Measurements from ENCODE around the gene GRIA4. TPM values are rescaled to one million over a fixed set of nuclear protein-coding genes. Genes with fewer than 3 reads are reported as not detected.
"Not testable (repeated sequence)": the region's sequence is repeated elsewhere in the genome, so short reads cannot be mapped to it uniquely, and the experiment has no call there.

The GRIA4 gene
- polyA plus RNA-seq, 1 donor from 2014 or later: not detected

DNA sequence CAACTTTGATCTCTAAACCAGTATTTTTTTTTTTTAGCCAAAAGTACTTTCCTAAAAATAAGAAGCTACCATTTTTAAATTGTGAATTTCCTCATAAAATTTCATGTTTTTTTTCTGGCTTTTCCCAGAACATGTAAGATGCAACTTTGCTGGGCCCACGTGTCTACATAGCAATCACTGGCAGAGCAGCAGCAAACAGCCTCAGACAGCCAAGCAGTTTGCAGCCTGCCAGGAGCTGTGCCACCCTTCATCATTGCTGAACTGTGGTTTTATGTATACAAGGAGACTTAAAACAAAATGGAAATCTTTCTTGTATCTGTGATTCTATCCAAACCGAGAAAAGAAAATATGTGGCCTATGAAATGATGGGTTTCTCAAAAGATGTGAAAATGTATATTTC lies 110.2 kb downstream of the GRIA4 start:
- Mint-ChIP-seq H3K9me3 (no peaks in the 10 kb centered on the region), H3K36me3 (no peaks in the 10 kb centered on the region), H3K27me3 (no peaks in the 10 kb centered on the region), H3K4me3 (no peak overlapping the region), H3K27ac (no peak overlapping the region), H3K4me1 (no peaks in the 10 kb centered on the region)

DNA sequence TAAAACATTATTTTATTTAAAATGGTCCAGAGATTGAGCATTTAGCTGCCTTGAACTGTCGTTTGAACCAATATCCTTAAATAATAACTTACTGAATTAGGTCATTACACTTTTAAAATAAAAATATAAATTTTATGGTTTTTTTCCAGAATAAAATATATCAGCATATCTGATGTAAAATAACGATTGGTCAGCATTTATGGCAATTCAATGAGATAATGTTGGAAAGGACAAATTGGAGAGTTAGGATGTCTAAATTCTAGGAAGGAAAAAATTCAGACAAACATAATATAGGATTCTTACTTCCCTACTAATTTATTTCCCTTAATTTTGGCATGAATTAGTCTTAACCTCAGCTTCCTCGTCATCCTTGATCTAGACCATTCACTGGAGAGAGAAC lies 113.4 kb downstream of the GRIA4 start:
- Mint-ChIP-seq H3K36me3 (no peaks in the 10 kb centered on the region), H3K27ac (no peak overlapping the region), H3K4me3 (no peak overlapping the region), H3K9me3 (peaks cover 0 to 3% (median 0%) of the 10 kb centered on the region in 3 donors), H3K4me1 (no peaks in the 10 kb centered on the region), H3K27me3 (no peaks in the 10 kb centered on the region)

DNA sequence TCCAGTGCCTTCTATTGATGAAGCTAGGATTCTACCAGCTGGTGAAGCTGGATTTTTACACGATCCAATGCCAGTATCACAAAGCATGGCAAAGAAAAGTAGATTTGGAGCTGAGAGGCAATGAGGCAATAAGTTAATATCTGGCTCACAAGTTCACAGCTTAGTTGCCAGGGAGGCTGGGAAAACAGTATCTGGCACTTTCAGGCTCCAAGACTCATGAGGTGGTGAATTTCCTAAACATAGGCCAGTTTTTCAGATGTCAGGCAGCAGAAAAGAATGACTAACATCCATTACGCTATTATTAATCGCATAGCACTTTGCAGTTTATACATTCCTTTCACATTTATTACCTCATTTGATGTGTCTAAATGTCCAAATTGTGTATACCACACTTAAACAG lies 122.7 kb downstream of the GRIA4 start:
- H3K4me3 Mint-ChIP-seq: no peak overlapping the region
- H3K4me1 Mint-ChIP-seq: no peaks in the 10 kb centered on the region
- no peak overlapping the region for H3K27ac Mint-ChIP-seq
- H3K36me3 Mint-ChIP-seq: no peaks in the 10 kb centered on the region
- peaks cover 2% of the 10 kb centered on the region for H3K27me3 Mint-ChIP-seq
- peaks cover 0 to 5% (median 1%) of the 10 kb centered on the region in 3 donors for H3K9me3 Mint-ChIP-seq

DNA sequence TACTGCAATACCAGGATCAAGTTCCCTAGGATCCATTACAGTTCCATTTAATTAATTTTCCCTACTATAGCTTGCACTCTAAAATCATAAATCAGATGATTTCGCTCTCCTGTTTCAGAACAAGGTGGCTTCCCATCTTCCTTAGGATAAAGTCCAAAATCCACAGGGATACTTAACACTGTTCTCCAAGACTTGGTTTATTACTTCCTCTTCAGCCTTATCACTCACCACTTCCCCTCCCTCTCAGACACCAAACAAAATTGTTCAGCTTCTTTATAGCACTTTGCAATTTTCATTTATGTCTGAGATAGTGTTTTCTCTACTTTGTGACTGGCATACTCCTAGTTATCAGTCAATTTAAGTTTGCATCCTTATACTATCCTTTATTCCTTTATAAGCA lies 124.6 kb downstream of the GRIA4 start:
- H3K4me3 Mint-ChIP-seq: no peak overlapping the region
- H3K36me3 Mint-ChIP-seq: no peaks in the 10 kb centered on the region
- H3K27ac Mint-ChIP-seq: no peak overlapping the region
- H3K9me3 Mint-ChIP-seq: peaks cover 0 to 1% (median 0%) of the 10 kb centered on the region in 3 donors
- H3K4me1 Mint-ChIP-seq: no peaks in the 10 kb centered on the region
- H3K27me3 Mint-ChIP-seq: peaks cover 2% of the 10 kb centered on the region

DNA sequence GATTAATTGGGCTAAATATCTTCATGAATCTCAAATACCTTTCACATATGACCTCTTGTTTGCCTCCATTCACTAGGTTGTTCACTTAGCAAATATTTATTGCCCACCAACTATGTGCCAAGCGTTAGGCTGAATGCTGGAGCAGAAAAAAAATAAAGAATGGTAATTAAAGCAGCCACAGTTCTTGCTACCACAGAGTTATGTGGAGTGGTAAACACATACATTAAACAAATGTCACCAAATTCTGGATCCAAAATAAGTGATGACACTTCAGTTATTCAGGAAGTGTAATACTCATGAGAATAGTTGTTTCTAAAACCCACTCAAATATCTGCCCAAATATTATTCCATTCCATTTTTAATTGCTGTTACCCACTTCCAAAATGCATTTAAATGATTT lies 128.4 kb downstream of the GRIA4 start:
- H3K27me3 Mint-ChIP-seq: peaks cover 2% of the 10 kb centered on the region
- no peak overlapping the region for H3K4me3 Mint-ChIP-seq
- no peaks in the 10 kb centered on the region for H3K36me3 Mint-ChIP-seq
- no peaks in the 10 kb centered on the region for H3K4me1 Mint-ChIP-seq
- no peak overlapping the region for H3K27ac Mint-ChIP-seq
- no peaks in the 10 kb centered on the region for H3K9me3 Mint-ChIP-seq

DNA sequence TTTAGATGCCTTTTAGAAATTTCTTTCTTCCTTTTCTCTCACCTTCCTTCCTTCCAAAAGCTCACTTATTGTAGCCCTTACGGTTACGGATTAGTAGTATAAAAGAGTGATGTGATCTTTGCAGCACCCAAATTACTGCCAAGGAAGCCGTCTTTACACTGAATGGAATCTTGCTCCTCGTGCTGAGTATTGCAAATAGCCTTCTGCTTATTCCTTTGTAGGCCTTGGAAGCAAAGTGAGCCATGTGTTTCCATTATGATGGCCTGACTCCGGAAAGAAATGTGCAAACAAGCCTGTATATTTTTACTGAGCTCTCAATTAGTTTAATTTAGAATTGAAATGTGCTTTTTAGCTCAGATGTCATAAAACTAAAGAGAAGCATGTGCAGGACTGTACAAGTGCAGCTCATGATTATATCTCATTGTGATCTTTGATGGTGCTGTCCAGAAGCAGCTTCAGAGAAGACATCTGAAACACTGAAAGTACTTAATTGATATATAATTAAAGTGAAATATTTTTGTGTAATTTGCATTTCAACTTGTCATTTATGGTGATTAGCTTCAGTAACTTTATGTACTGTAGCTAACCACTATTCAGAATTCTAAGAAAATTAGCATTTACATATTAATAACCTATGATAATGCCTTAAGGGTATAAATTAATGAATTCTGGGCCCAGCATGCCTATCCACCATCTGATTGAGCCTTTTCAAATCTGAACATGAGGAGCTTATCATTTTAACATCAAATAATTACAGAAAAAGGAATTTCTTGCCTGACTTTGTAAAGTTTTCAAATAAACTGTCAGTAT lies 129.3 kb downstream of the GRIA4 start:
- Mint-ChIP-seq H3K4me3 (no peak overlapping the region), H3K27me3 (peaks cover 2% of the 10 kb centered on the region), H3K36me3 (no peaks in the 10 kb centered on the region), H3K27ac (no peak overlapping the region), H3K4me1 (no peaks in the 10 kb centered on the region), H3K9me3 (no peaks in the 10 kb centered on the region)

DNA sequence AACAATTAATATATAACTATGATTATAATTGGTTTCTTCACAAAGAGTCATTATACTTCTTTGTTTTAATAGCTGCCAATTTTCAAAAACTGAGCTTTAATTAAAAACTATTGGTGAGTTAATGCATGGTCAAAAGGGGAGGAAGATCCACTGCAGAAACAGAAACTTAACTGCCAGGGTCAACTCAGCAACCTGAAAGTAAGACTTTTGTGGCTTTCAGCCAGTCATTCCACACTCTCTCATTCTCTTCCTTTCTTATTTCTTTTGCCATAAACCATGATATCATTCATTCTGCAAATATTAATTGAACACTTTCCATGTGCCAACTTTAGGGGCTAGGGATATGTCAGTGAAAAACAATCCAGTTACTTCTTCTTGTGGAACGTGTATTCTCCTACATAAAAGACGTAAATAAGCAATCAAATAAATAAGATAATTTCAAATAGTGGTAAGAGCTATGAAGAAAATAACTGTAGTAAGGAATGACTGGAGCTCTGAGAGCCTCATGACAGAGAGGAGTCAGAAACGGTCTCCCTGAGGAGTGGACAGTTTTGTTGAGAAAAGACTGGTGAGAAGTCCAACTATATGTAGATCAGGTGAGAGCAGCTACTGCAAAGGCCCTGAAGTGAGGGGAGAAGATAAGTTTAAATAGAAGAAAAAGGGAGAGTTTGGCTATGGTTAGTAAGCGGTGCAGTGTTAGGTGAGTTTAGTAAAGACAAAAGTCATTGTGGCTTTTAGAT lies 130.5 kb downstream of the GRIA4 start:
- Mint-ChIP-seq H3K4me1 (no peaks in the 10 kb centered on the region), H3K27ac (no peak overlapping the region), H3K27me3 (no peaks in the 10 kb centered on the region), H3K9me3 (no peaks in the 10 kb centered on the region), H3K4me3 (no peak overlapping the region), H3K36me3 (no peaks in the 10 kb centered on the region)

DNA sequence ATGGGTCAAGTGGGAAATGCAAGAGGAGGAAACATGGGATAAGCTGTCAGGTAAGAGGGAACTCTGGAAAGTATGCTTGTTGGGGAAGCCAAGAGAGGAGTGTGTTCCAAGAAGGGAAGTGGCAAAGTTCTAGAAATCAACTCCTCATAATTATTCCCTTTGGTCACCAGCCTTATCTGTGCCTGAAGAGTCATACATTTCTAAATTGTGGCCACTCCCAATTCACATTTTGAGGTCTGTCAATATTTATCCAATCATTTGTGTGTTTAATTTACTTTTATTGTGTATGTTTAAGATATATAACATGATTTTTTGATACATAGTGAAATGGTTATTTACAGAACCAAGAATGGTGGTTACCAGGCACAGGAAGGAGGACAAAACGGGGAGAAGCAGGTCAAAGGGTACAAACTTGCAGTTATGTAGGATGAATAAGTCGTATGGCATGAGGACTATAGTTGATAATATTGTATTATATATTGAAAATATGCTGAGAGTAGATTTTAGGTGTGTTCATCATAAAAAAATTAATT lies 131.7 kb downstream of the GRIA4 start:
- no peaks in the 10 kb centered on the region for H3K36me3 Mint-ChIP-seq
- no peaks in the 10 kb centered on the region for H3K9me3 Mint-ChIP-seq
- no peaks in the 10 kb centered on the region for H3K27me3 Mint-ChIP-seq
- H3K27ac Mint-ChIP-seq: no peak overlapping the region
- no peak overlapping the region for H3K4me3 Mint-ChIP-seq
- no peaks in the 10 kb centered on the region for H3K4me1 Mint-ChIP-seq

DNA sequence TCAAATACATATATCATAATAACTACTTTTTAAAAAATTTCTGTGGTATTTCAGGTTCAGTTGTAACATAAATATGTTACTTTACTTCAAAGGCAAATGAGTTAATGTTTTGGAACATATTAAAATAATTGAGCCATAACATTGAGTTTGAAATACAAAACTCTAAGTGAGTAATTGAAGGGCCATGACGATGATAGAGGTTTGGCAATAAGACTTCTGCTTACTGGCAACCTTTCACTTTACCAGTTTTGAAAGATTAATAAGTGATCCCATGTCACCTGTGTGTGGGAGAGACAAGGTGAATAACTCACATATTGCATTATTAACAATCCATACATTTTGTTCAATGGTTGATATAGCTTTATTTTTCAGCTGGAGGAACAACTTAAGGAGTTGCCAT lies 144.4 kb downstream of the GRIA4 start:
- Mint-ChIP-seq H3K4me3 (no peak overlapping the region), H3K27ac (no peak overlapping the region), H3K27me3 (no peaks in the 10 kb centered on the region), H3K9me3 (no peaks in the 10 kb centered on the region), H3K36me3 (no peaks in the 10 kb centered on the region), H3K4me1 (peaks cover 0 to 3% (median 0%) of the 10 kb centered on the region in 3 donors)

DNA sequence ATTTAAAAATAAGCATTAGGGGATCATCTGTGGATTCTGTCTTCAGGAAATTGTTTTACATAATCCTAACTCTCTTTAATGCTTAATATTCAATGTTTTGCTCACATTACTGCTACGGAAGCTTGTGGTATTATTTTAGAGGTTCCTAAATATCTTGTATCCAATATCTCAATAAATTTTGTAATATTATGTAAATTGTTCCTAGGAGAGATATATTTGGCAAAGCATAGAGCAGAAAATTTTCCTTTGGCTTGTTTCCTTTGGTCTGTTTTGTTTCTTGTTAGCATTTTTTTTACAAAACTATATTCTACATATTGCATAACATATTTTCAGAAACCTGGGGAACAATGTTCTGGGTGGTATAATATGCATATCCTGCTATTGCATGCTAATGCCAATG lies 144.8 kb downstream of the GRIA4 start:
- Mint-ChIP-seq H3K36me3 (no peaks in the 10 kb centered on the region), H3K4me1 (peaks cover 0 to 3% (median 0%) of the 10 kb centered on the region in 3 donors), H3K4me3 (no peak overlapping the region), H3K27ac (no peak overlapping the region), H3K9me3 (no peaks in the 10 kb centered on the region), H3K27me3 (no peaks in the 10 kb centered on the region)

DNA sequence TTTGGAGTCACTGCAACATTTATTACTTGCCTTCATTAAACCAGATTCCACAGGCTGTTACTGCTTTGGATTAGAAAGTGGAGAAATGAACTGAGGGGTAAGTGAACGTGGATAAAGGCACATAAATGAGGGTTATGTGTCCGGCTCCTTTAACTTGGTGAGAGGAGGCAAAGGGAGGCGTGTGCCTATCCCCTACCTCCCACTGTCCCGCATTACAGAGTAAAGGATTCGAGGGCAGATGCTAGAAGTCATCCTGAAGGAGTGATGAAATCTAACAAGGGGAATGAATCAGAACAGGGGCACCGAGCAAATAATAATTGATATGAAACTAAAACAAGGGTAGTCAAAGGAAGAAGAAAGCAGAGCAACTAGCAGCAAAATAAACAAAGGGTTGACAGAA lies 147.2 kb downstream of the GRIA4 start:
- Mint-ChIP-seq H3K27me3 (no peaks in the 10 kb centered on the region), H3K4me1 (peaks cover 0 to 3% (median 0%) of the 10 kb centered on the region in 3 donors), H3K27ac (no peak overlapping the region), H3K4me3 (no peak overlapping the region), H3K9me3 (no peaks in the 10 kb centered on the region), H3K36me3 (no peaks in the 10 kb centered on the region)

DNA sequence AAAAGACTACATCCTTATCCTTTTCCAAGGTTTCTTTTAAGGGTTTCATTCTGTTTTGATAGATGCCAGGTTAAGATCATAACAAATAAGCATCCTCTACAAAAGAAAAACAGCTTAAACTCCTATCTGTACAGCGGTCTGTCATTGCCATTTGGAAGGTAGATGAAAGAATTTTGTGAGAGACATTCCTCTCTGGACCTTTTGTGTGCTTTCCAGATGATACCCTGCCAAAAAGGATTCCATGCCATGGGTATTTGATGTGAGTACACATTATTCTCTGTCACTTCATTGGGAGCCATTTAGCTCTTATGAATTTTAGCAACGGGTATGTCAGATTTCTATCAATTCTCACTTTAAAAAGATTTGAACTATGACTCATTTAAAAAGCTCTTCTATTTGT lies 153.7 kb downstream of the GRIA4 start:
- Mint-ChIP-seq H3K4me3 (no peak overlapping the region), H3K36me3 (peaks cover 3% of the 10 kb centered on the region), H3K4me1 (no peaks in the 10 kb centered on the region), H3K9me3 (no peaks in the 10 kb centered on the region), H3K27ac (no peak overlapping the region), H3K27me3 (peaks cover 2% of the 10 kb centered on the region)

DNA sequence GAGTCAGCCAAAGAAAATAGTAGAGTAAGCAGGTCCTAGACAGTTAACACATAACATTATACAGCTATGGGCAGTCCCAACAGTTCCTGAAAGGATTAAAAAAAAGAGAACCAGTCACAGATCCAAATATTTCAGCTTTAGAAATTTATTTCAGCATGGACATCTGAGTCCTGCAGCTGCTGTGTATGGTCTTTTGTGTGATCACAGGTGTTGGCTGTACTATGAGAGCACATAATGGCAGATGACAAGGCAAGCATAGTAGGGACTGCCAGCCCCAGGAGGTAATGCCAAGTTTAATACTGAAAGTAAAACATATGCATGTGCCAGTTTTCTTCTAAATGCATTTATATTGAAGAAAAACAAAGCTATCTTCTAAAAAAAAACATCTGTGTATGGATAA lies 158.1 kb downstream of the GRIA4 start:
- H3K4me3 Mint-ChIP-seq: no peak overlapping the region
- H3K9me3 Mint-ChIP-seq: no peaks in the 10 kb centered on the region
- H3K4me1 Mint-ChIP-seq: no peaks in the 10 kb centered on the region
- peaks cover 1% of the 10 kb centered on the region for H3K36me3 Mint-ChIP-seq
- H3K27me3 Mint-ChIP-seq: peaks cover 2% of the 10 kb centered on the region
- H3K27ac Mint-ChIP-seq: no peak overlapping the region

DNA sequence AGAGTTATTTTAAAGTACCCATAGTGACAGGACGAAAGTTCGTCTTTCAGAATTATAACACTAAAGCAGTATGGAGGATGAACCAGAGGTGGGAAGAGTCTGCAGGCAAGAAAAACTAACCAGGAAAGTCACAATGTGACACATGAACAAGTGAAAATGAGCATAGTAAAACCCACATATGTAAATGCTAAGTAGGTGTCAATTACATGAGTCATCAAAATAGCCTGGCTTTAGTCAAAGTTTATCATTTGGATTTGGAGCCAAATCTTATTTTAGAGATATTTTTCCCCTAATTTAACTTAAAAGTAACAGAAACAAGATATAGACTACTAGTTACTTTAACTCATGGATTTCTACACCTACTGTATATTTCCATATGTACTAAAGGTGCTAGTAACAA lies 159.8 kb downstream of the GRIA4 start:
- H3K36me3 Mint-ChIP-seq: no peaks in the 10 kb centered on the region
- H3K4me1 Mint-ChIP-seq: no peaks in the 10 kb centered on the region
- H3K9me3 Mint-ChIP-seq: no peaks in the 10 kb centered on the region
- H3K4me3 Mint-ChIP-seq: no peak overlapping the region
- H3K27ac Mint-ChIP-seq: no peak overlapping the region
- peaks cover 2% of the 10 kb centered on the region for H3K27me3 Mint-ChIP-seq

DNA sequence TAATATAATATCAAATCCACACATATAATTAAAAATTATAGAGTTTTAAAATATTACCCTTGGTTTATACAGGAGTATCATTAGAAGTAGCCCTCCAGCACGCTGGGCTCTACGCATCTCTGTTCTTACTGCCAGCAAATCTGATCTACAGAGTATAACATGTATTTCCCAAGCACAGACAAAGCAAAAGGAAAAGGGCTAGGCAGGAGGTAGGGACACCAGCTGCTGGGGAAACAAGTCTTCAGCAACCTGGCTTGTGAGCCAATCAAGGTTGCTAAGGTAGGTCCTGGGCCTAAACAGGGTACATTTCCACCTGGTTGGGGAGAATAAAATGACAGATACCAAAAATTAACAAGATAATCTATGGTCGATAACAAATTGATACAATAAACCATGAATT lies 163.6 kb downstream of the GRIA4 start:
- not testable (repeated sequence) for H3K9me3 Mint-ChIP-seq, H3K36me3 Mint-ChIP-seq, H3K4me3 Mint-ChIP-seq, H3K4me1 Mint-ChIP-seq, H3K27me3 Mint-ChIP-seq, H3K27ac Mint-ChIP-seq

DNA sequence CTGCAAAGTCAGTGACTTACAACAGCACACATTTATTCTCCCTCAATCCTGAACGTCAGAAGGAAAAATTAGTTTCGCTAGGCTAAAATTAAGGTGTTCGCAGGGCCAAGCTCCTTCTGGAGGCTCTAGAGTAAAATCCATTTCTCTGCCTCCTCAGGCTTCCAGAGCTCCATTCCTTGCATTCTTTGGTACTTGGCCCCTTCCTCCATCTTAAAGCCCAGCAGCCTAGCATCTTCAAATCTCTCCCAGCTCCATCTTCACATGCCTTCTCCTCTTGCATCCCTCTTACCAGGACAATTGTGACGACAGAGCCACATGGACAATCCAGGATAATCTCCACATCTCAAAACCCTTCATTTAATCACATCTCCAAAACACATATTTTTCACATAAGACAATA lies 165.0 kb downstream of the GRIA4 start:
- H3K9me3 Mint-ChIP-seq: peaks cover 0 to 5% (median 0%) of the 10 kb centered on the region in 3 donors
- no peaks in the 10 kb centered on the region for H3K27me3 Mint-ChIP-seq
- H3K36me3 Mint-ChIP-seq: no peaks in the 10 kb centered on the region
- H3K4me1 Mint-ChIP-seq: no peaks in the 10 kb centered on the region
- no peak overlapping the region for H3K27ac Mint-ChIP-seq
- H3K4me3 Mint-ChIP-seq: no peak overlapping the region
